AG09319 (cell line): ENCODE data around the gene PDCL2.

Source experiments
- DNase-seq: peaks from one replicate; pipeline ENCODE4 v3.0.0-alpha.2; 2010; ENCODE audit warnings: low read depth; ENCODE audit errors: extremely low read depth
- TF ChIP-seq, protein P1 (sequence below): IDR thresholded peaks from 2 replicates; pipeline ENCODE4 v1.5.1; 2011; ENCODE audit warnings: low read depth, mild to moderate bottlenecking, inconsistent platforms, low read length, moderate library complexity

The PDCL2 gene

DNA sequence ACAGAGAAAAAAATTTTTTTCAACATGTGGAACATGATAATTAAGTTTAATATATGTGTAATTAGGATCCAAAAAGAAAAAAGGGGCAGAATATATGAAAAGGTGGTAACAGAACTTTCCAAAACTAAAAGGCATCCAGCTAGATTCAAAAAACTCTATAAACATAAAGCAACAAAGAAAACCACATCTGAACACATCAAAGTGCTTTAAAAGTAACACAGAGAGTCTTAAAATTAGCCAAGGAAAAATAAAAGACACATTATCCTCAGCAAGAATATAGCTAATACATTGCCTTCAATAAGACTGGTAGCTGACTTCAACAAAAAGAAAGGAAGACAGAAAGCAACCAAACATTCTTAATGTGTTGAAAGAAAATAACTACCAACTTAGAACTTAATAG is 53.5 kb downstream of the PDCL2 start:
- TF ChIP-seq, protein P1, sequence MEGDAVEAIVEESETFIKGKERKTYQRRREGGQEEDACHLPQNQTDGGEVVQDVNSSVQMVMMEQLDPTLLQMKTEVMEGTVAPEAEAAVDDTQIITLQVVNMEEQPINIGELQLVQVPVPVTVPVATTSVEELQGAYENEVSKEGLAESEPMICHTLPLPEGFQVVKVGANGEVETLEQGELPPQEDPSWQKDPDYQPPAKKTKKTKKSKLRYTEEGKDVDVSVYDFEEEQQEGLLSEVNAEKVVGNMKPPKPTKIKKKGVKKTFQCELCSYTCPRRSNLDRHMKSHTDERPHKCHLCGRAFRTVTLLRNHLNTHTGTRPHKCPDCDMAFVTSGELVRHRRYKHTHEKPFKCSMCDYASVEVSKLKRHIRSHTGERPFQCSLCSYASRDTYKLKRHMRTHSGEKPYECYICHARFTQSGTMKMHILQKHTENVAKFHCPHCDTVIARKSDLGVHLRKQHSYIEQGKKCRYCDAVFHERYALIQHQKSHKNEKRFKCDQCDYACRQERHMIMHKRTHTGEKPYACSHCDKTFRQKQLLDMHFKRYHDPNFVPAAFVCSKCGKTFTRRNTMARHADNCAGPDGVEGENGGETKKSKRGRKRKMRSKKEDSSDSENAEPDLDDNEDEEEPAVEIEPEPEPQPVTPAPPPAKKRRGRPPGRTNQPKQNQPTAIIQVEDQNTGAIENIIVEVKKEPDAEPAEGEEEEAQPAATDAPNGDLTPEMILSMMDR = no peak
- no peak for DNase-seq

DNA sequence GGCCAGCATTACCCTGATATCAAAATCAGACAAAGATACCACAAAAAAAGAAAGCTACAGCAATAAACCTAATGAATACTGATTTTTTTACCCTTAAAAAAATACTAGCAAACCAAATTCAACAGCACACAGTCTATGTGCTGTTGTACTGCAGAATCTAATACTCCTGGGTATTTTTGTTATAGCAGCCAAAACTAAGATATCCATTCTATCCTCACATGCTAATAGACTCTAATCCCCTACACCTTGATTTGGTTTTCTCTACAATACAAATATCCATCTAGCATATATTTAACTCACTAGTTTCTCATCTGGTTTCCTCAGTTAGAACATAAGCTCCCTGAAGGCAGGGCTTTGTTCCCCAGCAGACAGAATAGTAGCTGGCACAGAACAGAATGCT is 57.7 kb downstream of the PDCL2 start:
- TF ChIP-seq, protein P1 = no peak

DNA sequence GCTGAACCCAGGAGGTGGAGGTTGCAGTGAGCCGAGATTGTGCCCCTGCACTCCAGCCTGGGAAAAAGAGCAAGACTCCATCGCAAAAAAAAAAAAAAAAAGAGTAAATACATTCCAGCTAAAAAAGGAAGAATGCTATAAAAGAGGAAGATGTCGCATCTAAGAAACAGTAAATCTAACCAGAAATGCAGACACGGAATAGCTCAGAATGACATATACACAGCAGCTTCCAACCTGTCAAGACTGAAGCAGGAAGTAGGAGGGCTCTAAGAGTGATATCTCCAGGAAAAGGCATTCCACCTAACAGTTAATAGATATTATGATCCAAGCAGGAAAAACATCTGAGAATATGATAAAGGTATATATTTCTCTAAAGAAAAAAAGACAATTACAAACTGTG is 61.4 kb downstream of the PDCL2 start:
- TF ChIP-seq, protein P1 = no peak

More for the DNA sequence above, 57.7 kb downstream of the PDCL2 start:
- no peak for DNase-seq

DNA sequence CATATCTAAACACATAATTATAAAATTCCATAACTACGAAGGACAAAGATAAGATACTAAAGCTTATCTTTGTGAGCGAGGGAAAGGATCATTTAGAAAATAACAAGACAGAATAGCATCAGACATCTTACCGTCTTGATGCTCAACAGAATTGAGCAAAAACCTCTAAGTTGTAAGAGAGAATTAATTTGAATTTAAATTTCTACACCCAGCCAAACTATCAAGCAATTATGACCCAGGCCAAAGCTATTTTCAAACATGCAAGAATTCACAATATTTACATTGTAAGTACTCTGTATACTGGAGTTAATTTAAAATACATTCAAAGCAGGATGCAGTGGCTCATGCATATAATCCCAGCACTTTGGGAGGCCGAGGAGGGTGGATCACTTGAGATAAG is 61.9 kb downstream of the PDCL2 start:
- TF ChIP-seq, protein P1 = no peak
- DNase-seq = no peak

More for the DNA sequence above, 61.4 kb downstream of the PDCL2 start:
- no peak for DNase-seq

DNA sequence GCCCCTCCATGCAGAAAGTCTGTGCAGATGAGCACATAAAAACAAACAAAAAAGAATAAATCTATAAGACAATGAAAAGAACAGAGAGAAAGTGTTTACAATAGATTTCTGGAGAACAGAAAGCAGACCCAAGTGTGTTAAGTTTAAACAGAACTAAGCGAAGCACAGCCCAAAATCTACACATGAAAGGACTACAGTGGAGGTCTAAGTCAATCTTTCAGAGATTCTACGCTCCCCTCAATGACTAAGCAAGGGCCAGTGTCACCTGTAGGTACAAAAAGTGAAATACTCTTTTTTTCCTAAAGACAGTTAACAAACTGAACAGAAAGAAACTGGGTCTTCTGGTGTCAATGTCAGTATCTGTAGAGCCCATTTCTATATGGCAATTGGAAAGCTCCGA is 63.6 kb downstream of the PDCL2 start:
- TF ChIP-seq, protein P1 = no peak
- no peak for DNase-seq

DNA sequence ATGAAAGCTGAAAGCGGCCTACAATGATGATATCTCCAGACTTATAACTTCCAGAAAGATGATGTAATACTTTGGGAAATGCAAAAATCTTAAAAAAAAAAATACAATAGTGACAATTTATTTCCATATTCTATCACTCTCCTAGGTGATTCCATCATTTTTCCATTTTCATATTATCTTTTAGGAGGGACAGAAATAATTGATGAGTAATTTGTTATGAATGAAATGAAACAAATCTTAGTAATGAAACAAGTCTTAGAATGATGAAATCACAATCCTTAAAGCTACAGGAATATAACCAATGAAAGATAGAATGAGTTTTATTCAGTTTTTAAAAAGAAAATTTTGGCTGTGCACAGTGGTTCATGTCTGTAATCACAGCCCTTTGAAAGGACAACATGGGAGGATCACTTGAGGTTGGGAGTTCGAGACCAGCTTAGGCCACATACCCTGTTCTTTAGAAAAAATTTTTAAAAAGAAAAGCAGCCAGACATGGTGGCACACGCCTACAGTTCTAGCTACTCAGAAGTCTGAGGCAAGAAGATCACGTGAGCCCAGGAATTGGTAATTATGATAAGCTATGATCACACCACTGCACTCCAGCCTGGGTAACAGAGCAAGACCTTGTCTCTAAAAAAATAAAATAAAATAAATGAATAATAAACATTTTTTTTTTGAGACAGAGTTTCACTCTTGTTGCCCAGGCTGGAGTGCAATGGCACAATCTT is 67.0 kb downstream of the PDCL2 start:
- TF ChIP-seq, protein P1 = no peak
- no peak for DNase-seq

DNA sequence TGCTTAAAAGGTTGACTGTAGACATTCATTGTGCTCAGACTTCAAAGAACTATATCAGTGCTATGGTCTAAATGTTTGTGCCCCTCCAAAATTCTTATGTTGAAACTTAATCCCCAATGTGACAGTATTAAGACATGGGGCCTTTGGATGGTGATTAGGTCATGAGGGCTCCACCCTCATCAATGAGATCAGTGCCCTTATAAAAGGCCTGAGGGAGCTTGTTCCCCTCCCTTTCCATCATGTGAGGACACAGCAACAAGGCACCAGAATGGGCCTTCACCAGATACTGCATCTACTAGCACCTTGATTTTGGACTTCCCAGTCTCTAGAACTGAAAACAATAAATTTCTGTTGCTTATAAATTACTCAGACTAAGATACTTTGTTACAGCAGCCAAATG is 73.6 kb downstream of the PDCL2 start:
- DNase-seq = no peak
- TF ChIP-seq, protein P1 = no peak
